OCI-LY7 (cell line): ENCODE data around the gene DESI1.

Experiments used
- EZH2phosphoT487 ChIP-seq: fragments of 200-600 bp; sonication (generic); IDR thresholded peaks from 2 replicates; pipeline ENCODE4 v1.6.1; 2018; ENCODE audit warnings: low read depth, borderline replicate concordance, mild to moderate bottlenecking, mixed run types, antibody characterized with exemption, low read length, moderate library complexity, mixed read lengths
- TF ChIP-seq, protein P1 (sequence below): fragments of 200-600 bp; sonication (generic); conservative IDR thresholded peaks from 2 replicates; pipeline ENCODE4 v1.5.1; 2014; ENCODE audit warnings: mild to moderate bottlenecking, antibody characterized with exemption, low read length, moderate library complexity, mixed read lengths

- TF ChIP-seq, protein P1, sequence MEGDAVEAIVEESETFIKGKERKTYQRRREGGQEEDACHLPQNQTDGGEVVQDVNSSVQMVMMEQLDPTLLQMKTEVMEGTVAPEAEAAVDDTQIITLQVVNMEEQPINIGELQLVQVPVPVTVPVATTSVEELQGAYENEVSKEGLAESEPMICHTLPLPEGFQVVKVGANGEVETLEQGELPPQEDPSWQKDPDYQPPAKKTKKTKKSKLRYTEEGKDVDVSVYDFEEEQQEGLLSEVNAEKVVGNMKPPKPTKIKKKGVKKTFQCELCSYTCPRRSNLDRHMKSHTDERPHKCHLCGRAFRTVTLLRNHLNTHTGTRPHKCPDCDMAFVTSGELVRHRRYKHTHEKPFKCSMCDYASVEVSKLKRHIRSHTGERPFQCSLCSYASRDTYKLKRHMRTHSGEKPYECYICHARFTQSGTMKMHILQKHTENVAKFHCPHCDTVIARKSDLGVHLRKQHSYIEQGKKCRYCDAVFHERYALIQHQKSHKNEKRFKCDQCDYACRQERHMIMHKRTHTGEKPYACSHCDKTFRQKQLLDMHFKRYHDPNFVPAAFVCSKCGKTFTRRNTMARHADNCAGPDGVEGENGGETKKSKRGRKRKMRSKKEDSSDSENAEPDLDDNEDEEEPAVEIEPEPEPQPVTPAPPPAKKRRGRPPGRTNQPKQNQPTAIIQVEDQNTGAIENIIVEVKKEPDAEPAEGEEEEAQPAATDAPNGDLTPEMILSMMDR, result no peak
- TF ChIP-seq EZH2phosphoT487, result no peak
These were observed 27.6 kb upstream of the DESI1 start for GRCh38 chr22:41648432-41648831.
